Measurements from ENCODE around the gene ARHGAP29.

Gene ARHGAP29

GRCh38 chr1:94260635-94261387 is 23.4 kb upstream of the ARHGAP29 start:
- DNase-seq (ENCODE audit: extremely low read depth, low read depth): no peak
- no peak for TF ChIP-seq CTCF (IDR thresholded peaks at IDR 0.05; ENCODE audit: low read depth, low read length)

DNA sequence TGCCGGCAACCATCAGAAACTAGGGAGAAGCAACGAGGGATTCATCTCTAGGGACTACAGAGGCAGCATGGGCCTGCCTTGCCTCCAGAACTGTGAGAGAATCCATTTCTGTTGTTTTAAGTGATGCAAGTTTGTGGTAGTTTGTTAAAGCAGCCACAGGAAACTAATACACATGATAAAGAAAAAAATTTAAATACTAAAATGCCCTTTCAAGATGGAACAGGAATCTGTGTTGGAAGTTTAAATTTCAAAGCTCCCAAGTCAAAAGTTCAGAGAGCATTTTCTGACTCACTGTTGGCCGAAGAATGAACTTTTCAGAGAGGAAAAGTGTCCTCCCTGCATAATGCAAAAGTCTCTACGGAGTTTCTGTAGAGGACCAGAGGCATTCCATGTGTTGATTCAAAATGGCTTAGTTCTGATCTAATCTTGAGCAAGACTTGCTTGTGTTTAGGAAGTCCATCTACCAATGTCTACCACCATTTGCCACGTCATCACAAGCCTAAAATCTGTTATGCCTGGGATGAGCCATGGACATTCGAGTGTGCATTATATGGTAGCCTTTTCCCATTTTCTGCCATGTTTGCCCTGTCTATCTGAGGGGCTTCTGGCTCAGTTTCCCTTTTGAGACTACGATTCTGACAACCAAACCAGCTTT is 22.4 kb upstream of the ARHGAP29 start:
- no peak for DNase-seq (ENCODE audit: extremely low read depth, low read depth)
- no peak for TF ChIP-seq CTCF (IDR thresholded peaks at IDR 0.05; ENCODE audit: low read depth, low read length)

GRCh38 chr1:94258873-94259331 is 21.5 kb upstream of the ARHGAP29 start:
- no peak for TF ChIP-seq CTCF (IDR thresholded peaks at IDR 0.05; ENCODE audit: low read depth, low read length)
- peak; percentile 78 for DNase-seq (ENCODE audit: extremely low read depth, low read depth)

DNA sequence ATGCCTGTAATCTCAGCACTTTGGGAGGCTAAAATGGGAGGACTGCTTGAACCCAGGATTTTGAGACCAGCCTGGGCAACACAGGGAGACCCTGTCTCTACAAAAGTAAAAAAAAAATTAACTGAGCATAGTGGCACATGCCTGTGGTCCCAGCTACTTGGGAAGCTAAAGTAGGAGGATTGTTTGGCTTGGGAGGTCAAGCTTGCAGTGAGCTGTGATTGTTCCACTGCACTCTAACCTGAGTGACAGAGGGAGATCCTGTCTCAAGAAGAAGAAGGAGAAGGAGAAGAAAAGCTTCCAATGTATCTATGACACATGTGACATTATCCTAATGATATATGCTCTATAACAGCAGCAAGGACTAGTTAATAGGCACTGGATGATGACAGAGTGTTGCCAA is 20.1 kb upstream of the ARHGAP29 start:
- no peak for DNase-seq (ENCODE audit: extremely low read depth, low read depth)
- no peak for TF ChIP-seq CTCF (IDR thresholded peaks at IDR 0.05; ENCODE audit: low read depth, low read length)

GRCh38 chr1:94255476-94255875 is 18.1 kb upstream of the ARHGAP29 start:
- no peak for DNase-seq (ENCODE audit: extremely low read depth, low read depth)
- TF ChIP-seq CTCF (IDR thresholded peaks at IDR 0.05; ENCODE audit: low read depth, low read length): no peak

GRCh38 chr1:94254073-94254810 is 16.9 kb upstream of the ARHGAP29 start:
- no peak for DNase-seq (ENCODE audit: extremely low read depth, low read depth)
- no peak for TF ChIP-seq CTCF (IDR thresholded peaks at IDR 0.05; ENCODE audit: low read depth, low read length)
